ENCODE results near the gene NADK. TPM values are rescaled to one million over a fixed set of nuclear protein-coding genes. Genes with fewer than 3 reads are reported as not detected.

Gene NADK
- total RNA-seq, 1 donor from 2014 or later = 89.2 TPM

DNA sequence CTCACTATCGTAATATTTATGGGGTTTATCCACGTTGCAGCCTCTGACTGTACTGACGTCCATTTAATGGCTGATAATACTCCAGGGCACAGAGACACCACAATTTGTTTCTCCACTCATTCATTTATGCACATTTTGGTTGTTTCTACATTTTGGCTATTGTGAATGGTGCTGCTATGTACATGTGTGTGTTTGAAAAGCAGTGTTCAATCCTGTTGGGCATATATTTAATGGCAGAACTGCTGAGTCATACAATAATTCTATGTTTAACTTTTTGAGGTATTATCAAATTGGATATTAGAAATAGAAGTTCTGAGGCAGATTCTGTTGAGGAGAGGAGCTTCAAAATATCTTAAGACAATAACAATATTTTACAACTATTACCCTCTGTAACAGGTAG is 39.0 kb upstream of the NADK start:
- Mint-ChIP-seq H3K4me3 (no peak overlapping the region), H3K9me3 (no peaks in the 10 kb centered on the region), H3K36me3 (peaks cover 18% of the 10 kb centered on the region), H3K4me1 (ENCODE audit: unreplicated experiment) (no peaks in the 10 kb centered on the region), H3K27ac (no peak overlapping the region), H3K27me3 (no peaks in the 10 kb centered on the region)
- no peak for TF ChIP-seq CTCF (conservative IDR thresholded peaks at IDR 0.05)
- no peak for DNase-seq (ENCODE audit: extremely low spot score, unreplicated experiment)

DNA sequence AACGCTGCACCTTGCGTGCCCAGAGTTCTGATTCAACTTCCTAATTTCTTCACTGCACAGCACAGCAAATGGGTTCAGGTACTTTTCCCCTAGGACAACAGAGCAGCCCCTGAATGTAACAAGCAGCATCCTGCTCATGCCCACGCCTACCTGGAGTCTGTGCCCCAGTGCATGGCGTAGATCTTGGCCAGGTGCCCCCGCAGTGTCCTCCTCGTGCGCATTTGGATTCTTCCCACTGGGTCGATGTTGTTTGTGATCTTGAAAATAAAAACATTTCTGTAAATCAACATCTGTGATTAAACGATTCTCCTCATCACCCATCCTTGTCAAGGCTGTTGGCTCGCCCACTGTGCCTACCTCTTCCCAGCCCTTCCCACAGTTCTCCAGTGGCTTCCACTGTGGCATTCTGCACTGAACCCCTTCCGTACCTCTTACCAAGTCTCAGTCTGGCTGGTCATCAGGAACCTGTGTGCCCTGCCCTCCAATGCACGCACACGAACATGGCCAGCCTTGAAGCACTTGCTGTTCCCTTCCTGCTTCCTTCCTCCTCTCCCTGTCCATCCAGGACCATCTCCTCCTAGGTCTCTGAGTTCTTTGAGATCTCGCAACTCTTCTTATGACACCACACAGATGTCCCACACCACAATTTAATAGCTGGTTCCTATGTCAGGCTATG is 37.5 kb upstream of the NADK start:
- Mint-ChIP-seq H3K4me1 (ENCODE audit: unreplicated experiment) (no peaks in the 10 kb centered on the region), H3K4me3 (no peak overlapping the region), H3K27ac (peak overlapping the region; percentile 59), H3K9me3 (no peaks in the 10 kb centered on the region), H3K27me3 (no peaks in the 10 kb centered on the region), H3K36me3 (peaks cover 18% of the 10 kb centered on the region)
- DNase-seq (ENCODE audit: extremely low spot score, unreplicated experiment) = no peak
- no peak for TF ChIP-seq CTCF (conservative IDR thresholded peaks at IDR 0.05)

DNA sequence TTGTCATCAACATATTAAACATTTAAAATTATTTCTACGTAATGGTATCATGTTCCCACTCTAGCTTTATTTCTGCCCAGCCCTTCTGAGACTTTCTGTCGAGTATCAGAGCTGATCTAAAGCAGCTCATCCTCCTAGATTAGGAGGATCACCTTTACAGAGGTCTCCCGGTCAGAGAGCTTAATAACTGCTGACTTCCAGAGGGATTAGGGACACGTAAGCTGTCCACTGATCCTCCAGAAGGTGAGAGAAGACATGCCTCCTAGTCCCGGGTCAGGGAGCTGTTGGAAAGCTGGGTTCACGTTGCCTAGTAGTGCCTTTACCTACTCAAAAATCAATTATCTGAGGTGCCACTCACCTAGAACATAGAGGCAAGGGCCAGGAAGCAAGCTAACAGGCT is 31.2 kb upstream of the NADK start:
- Mint-ChIP-seq H3K4me1 (ENCODE audit: unreplicated experiment) (no peaks in the 10 kb centered on the region), H3K9me3 (no peaks in the 10 kb centered on the region), H3K27ac (no peak overlapping the region), H3K27me3 (no peaks in the 10 kb centered on the region), H3K36me3 (peaks cover 16% of the 10 kb centered on the region), H3K4me3 (no peak overlapping the region)
- TF ChIP-seq CTCF (conservative IDR thresholded peaks at IDR 0.05) = no peak
- DNase-seq (ENCODE audit: extremely low spot score, unreplicated experiment) = no peak

DNA sequence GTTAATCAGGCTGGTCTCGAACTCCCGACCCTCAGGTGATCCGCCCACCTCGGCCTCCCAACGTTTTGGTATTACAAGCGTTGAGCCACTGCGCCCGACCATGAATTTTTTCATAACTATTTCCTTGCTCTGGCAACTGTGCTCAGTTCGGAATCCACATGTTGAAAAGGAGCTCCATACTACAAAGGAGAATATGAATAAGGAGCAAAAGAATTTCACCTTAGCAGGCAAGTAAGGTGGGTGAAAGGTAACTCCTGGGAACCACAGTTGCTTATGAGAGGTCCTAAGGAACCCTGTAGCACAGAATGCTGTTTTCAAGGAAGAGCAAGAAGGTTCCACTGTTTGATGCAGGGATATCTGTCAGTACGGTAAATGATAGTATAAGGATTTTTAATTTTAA is 29.9 kb upstream of the NADK start:
- H3K4me1 Mint-ChIP-seq (ENCODE audit: unreplicated experiment) = no peaks in the 10 kb centered on the region
- no peaks in the 10 kb centered on the region for H3K27me3 Mint-ChIP-seq
- TF ChIP-seq CTCF (conservative IDR thresholded peaks at IDR 0.05) = no peak
- H3K36me3 Mint-ChIP-seq = peaks cover 22% of the 10 kb centered on the region
- H3K4me3 Mint-ChIP-seq = no peak overlapping the region
- H3K27ac Mint-ChIP-seq = no peak overlapping the region
- no peaks in the 10 kb centered on the region for H3K9me3 Mint-ChIP-seq
- no peak for DNase-seq (ENCODE audit: extremely low spot score, unreplicated experiment)

- H3K9me3 Mint-ChIP-seq = no peaks in the 10 kb centered on the region
- H3K4me1 Mint-ChIP-seq (ENCODE audit: unreplicated experiment) = no peaks in the 10 kb centered on the region
- H3K27ac Mint-ChIP-seq = no peak overlapping the region
- H3K27me3 Mint-ChIP-seq = no peaks in the 10 kb centered on the region
- TF ChIP-seq CTCF (conservative IDR thresholded peaks at IDR 0.05) = no peak
- no peak for DNase-seq (ENCODE audit: extremely low spot score, unreplicated experiment)
- no peak overlapping the region for H3K4me3 Mint-ChIP-seq
- H3K36me3 Mint-ChIP-seq = peaks cover 25% of the 10 kb centered on the region
These were observed 28.6 kb upstream of the NADK start for GRCh38 chr1:1806890-1807289.

- H3K9me3 Mint-ChIP-seq = no peaks in the 10 kb centered on the region
These were observed 26.0 kb upstream of the NADK start for GRCh38 chr1:1804301-1804700.

More at GRCh38 chr1:1804301-1804700, 26.0 kb upstream of the NADK start:
- Mint-ChIP-seq H3K4me3 (no peak overlapping the region), H3K4me1 (ENCODE audit: unreplicated experiment) (no peaks in the 10 kb centered on the region), H3K27me3 (no peaks in the 10 kb centered on the region), H3K36me3 (peaks cover 25% of the 10 kb centered on the region), H3K27ac (no peak overlapping the region)
- TF ChIP-seq CTCF (conservative IDR thresholded peaks at IDR 0.05) = no peak
- DNase-seq (ENCODE audit: extremely low spot score, unreplicated experiment) = no peak
